Activated CD8-positive, alpha-beta T cell treated with anti-CD3 and anti-CD28 coated beads for 36 hours (primary cell): ENCODE data around the gene ANTXR1. TPM values are rescaled to one million over a fixed set of nuclear protein-coding genes. Genes with fewer than 3 reads are reported as not detected.

ENCODE experiments used
- ATAC-seq: fragments of 200-7000 bp; cut with Tn5 transposase; one replicate; pipeline ENCODE4 v1.10.0; 2021; ENCODE audit warnings: mild to moderate bottlenecking, moderate library complexity
- CTCF ChIA-PET: fragments of 350-600 bp; sonication (Branson Sonifier 250); formaldehyde crosslinking; loops from one replicate; lab custom pipeline; 2021; ENCODE audit warnings: antibody characterized with exemption; lab: Charles Lee
- POLR2A ChIA-PET: fragments of 350-600 bp; sonication (Branson Sonifier 250); formaldehyde crosslinking; loops from one replicate; lab custom pipeline; 2021; ENCODE audit warnings: antibody characterized with exemption; lab: Charles Lee
- DNase-seq: peaks from one replicate; pipeline ENCODE4 v3.0.0-alpha.2; 2020
- H3K27ac Mint-ChIP-seq: one replicate; pipeline ENCODE4 v1.8.0; 2021; ENCODE audit warnings: mild to moderate bottlenecking, mixed read lengths
- H3K27me3 Mint-ChIP-seq: one replicate; pipeline ENCODE4 v1.8.0; 2021; ENCODE audit warnings: mixed read lengths
- H3K36me3 Mint-ChIP-seq: one replicate; pipeline ENCODE4 v1.8.0; 2021; ENCODE audit warnings: low read depth, mixed read lengths
- H3K4me1 Mint-ChIP-seq: one replicate; pipeline ENCODE4 v1.8.0; 2021; ENCODE audit warnings: low read depth, mixed read lengths
- H3K4me3 Mint-ChIP-seq: one replicate; pipeline ENCODE4 v1.8.0; 2021; ENCODE audit warnings: mild to moderate bottlenecking, moderate library complexity, mixed read lengths
- H3K9me3 Mint-ChIP-seq: one replicate; pipeline ENCODE4 v1.8.0; 2021; ENCODE audit warnings: mixed read lengths
- CTCF ChIP-seq: fragments of 200-600 bp; IDR thresholded peaks from one replicate; pipeline ENCODE4 v1.8.0; 2022; ENCODE audit warnings: antibody characterized with exemption, mild to moderate bottlenecking
- intact Hi-C: fragments of 100-400 bp; cut with micrococcal nuclease; formaldehyde crosslinking; loops from one replicate; pipeline ENCODE4 v1.10.0; 2022
- total RNA-seq, 2 experiments: library from RNA; stranded (reverse); gene quantifications; one replicate each; pipeline ENCODE4 v1.2.3, GENCODE V29; 2021

Gene ANTXR1
- total RNA-seq, 2 experiments from 2014 or later: 0.05 to 0.09 TPM

GRCh38 chr2:69210385-69210784 lies 197.4 kb downstream of the ANTXR1 start:
- Mint-ChIP-seq H3K4me1 (no peaks in the 10 kb centered on the region), H3K27me3 (no peaks in the 10 kb centered on the region), H3K27ac (no peak overlapping the region), H3K4me3 (no peak overlapping the region), H3K36me3 (no peaks in the 10 kb centered on the region), H3K9me3 (no peaks in the 10 kb centered on the region)
- intact Hi-C loops: no loop called here
- TF ChIP-seq CTCF: no peak
- POLR2A ChIA-PET: no interaction called here
- ATAC-seq (no peak), DNase-seq (no peak)
- CTCF ChIA-PET: no interaction called here

- no peak overlapping the region for H3K4me3 Mint-ChIP-seq
- CTCF ChIA-PET: no interaction called here
- DNase-seq: no peak
- no peaks in the 10 kb centered on the region for H3K27me3 Mint-ChIP-seq
- intact Hi-C loops: no loop called here
- no peaks in the 10 kb centered on the region for H3K4me1 Mint-ChIP-seq
- TF ChIP-seq CTCF: no peak
- no peaks in the 10 kb centered on the region for H3K36me3 Mint-ChIP-seq
- H3K27ac Mint-ChIP-seq: no peak overlapping the region
- ATAC-seq: no peak
- POLR2A ChIA-PET: no interaction called here
- no peaks in the 10 kb centered on the region for H3K9me3 Mint-ChIP-seq
Observed at GRCh38 chr2:69211048-69211447, 198.1 kb downstream of the ANTXR1 start.

- intact Hi-C loops: no loop called here
- POLR2A ChIA-PET: no interaction called here
- Mint-ChIP-seq H3K27ac (no peak overlapping the region), H3K4me3 (no peak overlapping the region), H3K36me3 (no peaks in the 10 kb centered on the region), H3K4me1 (no peaks in the 10 kb centered on the region), H3K9me3 (no peaks in the 10 kb centered on the region), H3K27me3 (no peaks in the 10 kb centered on the region)
- no peak for DNase-seq
- TF ChIP-seq CTCF: no peak
- no peak for ATAC-seq
- CTCF ChIA-PET: no interaction called here
Observed at GRCh38 chr2:69211686-69212085, 198.7 kb downstream of the ANTXR1 start.

DNA sequence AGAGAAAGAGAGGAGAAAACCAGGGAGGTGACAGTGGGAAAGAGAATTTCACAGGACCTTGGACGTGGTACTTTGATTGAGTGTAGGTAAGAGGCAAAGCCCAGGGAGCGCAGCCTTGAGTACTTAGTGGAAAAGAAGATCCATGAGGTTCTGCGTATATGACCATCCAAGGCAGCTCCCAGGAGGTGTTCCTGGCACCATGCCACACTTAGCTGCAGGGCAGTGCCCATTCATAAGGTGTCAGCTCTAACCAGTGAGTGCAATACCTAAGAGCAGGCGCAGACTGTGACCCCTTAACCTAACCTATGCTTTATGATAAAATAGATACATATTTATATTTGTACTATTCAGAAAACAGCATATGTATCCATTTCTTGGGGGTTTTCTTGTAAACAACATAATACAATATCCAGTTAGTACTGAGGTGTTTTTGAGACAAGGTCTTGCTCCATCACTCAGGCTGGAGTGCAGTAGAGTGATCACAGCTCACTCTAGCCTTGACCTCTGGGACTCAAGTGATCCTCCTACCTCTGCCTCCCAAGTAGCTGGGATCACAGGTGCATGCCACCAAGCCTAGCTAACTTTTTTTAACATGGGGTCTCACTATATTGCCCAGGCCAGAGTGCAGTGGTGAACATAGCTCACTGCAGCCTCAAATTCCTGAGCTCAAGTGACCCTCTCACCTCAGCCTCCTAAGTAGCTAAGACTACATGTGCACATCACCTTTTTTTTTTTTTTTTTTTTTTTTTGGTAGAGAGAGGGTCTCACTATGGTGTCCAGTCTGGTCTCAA lies 199.5 kb downstream of the ANTXR1 start:
- no peak for ATAC-seq
- CTCF ChIA-PET: no interaction called here
- POLR2A ChIA-PET: no interaction called here
- Mint-ChIP-seq H3K9me3 (no peaks in the 10 kb centered on the region), H3K4me3 (no peak overlapping the region), H3K27ac (no peak overlapping the region), H3K4me1 (no peaks in the 10 kb centered on the region), H3K36me3 (no peaks in the 10 kb centered on the region), H3K27me3 (no peaks in the 10 kb centered on the region)
- TF ChIP-seq CTCF: no peak
- intact Hi-C loops: no loop called here
- no peak for DNase-seq

GRCh38 chr2:69213201-69213600 lies 200.2 kb downstream of the ANTXR1 start:
- Mint-ChIP-seq H3K36me3 (no peaks in the 10 kb centered on the region), H3K4me3 (no peak overlapping the region), H3K9me3 (no peaks in the 10 kb centered on the region), H3K27ac (no peak overlapping the region), H3K27me3 (no peaks in the 10 kb centered on the region), H3K4me1 (no peaks in the 10 kb centered on the region)
- ChIA-PET POLR2A (no interaction called here), CTCF (no interaction called here)
- DNase-seq (no peak), ATAC-seq (no peak)
- no peak for TF ChIP-seq CTCF
- intact Hi-C loops: no loop called here
